ENCODE measurements around the gene GDF2. TPM values are rescaled to one million over a fixed set of nuclear protein-coding genes. Genes with fewer than 3 reads are reported as not detected.

Gene GDF2
- total and polyA plus RNA-seq, 2 of the 4 experiments (the other 2 are of a cell fraction), result under 0.01 TPM; not detected in 1

- H2AK9ac ChIP-seq (replicated peaks; ENCODE audit: low read depth, low read length, poor library complexity), result no peak overlapping the region
- CTCF ChIA-PET, result interaction anchor here (0.6 kb wide), 1 partner anchor 71 kb away, joined by 3 read pairs; no protein-coding TSS in a partner anchor
- 64% methylated on average over 6 of the region's 11 CpGs; no CpG with 5 or more reads in 1 of the 2 experiments for WGBS, 2 experiments (ENCODE audit: extremely low coverage in 2 of 2, insufficient read length in 1 of 2)
These were observed 45.5 kb upstream of the GDF2 start for GRCh38 chr10:47276576-47277351.

More at GRCh38 chr10:47276576-47277351, 45.5 kb upstream of the GDF2 start:
- H4K20me1 ChIP-seq (ENCODE audit: insufficient read depth, low read length), result no peaks in the 10 kb centered on the region
- no peak overlapping the region for H3K4me3 ChIP-seq (ENCODE audit: insufficient read depth, low read depth, low read length)
- no peak overlapping the region for H2AFZ ChIP-seq (replicated peaks; ENCODE audit: low read length, poor library complexity)
- no peak overlapping the region for H2AK5ac ChIP-seq (ENCODE audit: low read depth, low read length)
- no peak overlapping the region for H3K14ac ChIP-seq (replicated peaks; ENCODE audit: low read depth, low read length)
- H3K18ac ChIP-seq (ENCODE audit: low read depth, low read length), result no peak overlapping the region
- H3K23ac ChIP-seq (ENCODE audit: low read depth, low read length), result no peak overlapping the region
- no peak overlapping the region for H2BK15ac ChIP-seq (ENCODE audit: low read depth, low read length)
- H3K9me1 ChIP-seq (ENCODE audit: insufficient read depth, low read length), result no peaks in the 10 kb centered on the region
- H3K4me2 ChIP-seq (ENCODE audit: low read depth, low read length), result no peak overlapping the region
- H4K8ac ChIP-seq (ENCODE audit: low read depth in 2 of 2, low read length in 2 of 2), result no peak overlapping the region
- no peak overlapping the region for H3K56ac ChIP-seq (ENCODE audit: extremely low read depth, insufficient read depth, low read length)
- no peak overlapping the region for H4K91ac ChIP-seq (ENCODE audit: insufficient read depth, low read depth, low read length)
- POLR2A ChIA-PET (ENCODE audit: unreplicated experiment), result no interaction called here
- no peak overlapping the region for H3K4ac ChIP-seq (ENCODE audit: low read depth, low read length)
- no peak for ATAC-seq (ENCODE audit: low read depth)
- no TSS peak for BruUV-seq (replicated peaks)
- no peak overlapping the region for H3K9ac ChIP-seq (ENCODE audit: low read depth, low read length)
- H3K27me3 ChIP-seq (ENCODE audit: control insufficient read depth, insufficient read depth, low read length), result peaks cover 19% of the 10 kb centered on the region
- H3K4me1 ChIP-seq (ENCODE audit: control insufficient read depth, insufficient read depth, low read length), result no peaks in the 10 kb centered on the region
- dilution Hi-C loops (cut with HindIII; ENCODE audit: low sequenced_read_pairs, unreplicated experiment) (no loop called here), in situ Hi-C loops (cut with MboI; ENCODE audit: low sequenced_read_pairs) (no loop called here), intact Hi-C loops (cut with micrococcal nuclease) (no loop called here)
- no peaks in the 10 kb centered on the region for H3K9me3 ChIP-seq (ENCODE audit: control insufficient read depth, insufficient read depth, low read length)
- H3K27ac ChIP-seq (ENCODE audit: insufficient read depth, low read length), result no peak overlapping the region
- no peak overlapping the region for H2BK20ac ChIP-seq (ENCODE audit: low read depth, low read length)
- no peak overlapping the region for H2BK120ac ChIP-seq (ENCODE audit: low read depth, low read length)
- no peak overlapping the region for H2BK5ac ChIP-seq (ENCODE audit: low read depth, low read length, poor library complexity, severe bottlenecking)
- H4K5ac ChIP-seq (ENCODE audit: low read depth, low read length), result no peak overlapping the region
- no peak for TF ChIP-seq USF2 (IDR thresholded peaks at IDR 0.05; ENCODE audit: low read depth, low read length)
- no peak for TF ChIP-seq MAZ (IDR thresholded peaks at IDR 0.05; ENCODE audit: borderline replicate concordance, low read depth, low read length)
- no peak for TF ChIP-seq MAFK (IDR thresholded peaks at IDR 0.05; ENCODE audit: low read depth, low read length)
- TF ChIP-seq RCOR1 (IDR thresholded peaks at IDR 0.05; ENCODE audit: insufficient replicate concordance, low read length), result no peak
- no peak for TF ChIP-seq CHD1 (IDR thresholded peaks at IDR 0.05; ENCODE audit: low read depth, low read length)
- no peak for TF ChIP-seq RFX5 (IDR thresholded peaks at IDR 0.05; ENCODE audit: low read depth, low read length)
- no peaks in the 10 kb centered on the region for H3K79me1 ChIP-seq (ENCODE audit: low read depth in 1 of 2, low read length in 2 of 2)
- no peak for DNase-seq
- no peaks in the 10 kb centered on the region for H3K36me3 ChIP-seq (ENCODE audit: control insufficient read depth, insufficient read depth, low read length)
